GM18508 (cell line): Measurements from ENCODE around the gene RAB26.

Source experiments
- ATAC-seq: cut with Tn5 transposase; IDR thresholded peaks from one replicate; pipeline ENCODE4 v1.9.1; 2021; ENCODE audit warnings: moderate number of reproducible peaks; ENCODE audit not compliant: insufficient read depth, unreplicated experiment

Gene RAB26

GRCh38 chr16:2157480-2158261 lies 9.2 kb downstream of the RAB26 start:
- ATAC-seq: no peak

GRCh38 chr16:2158262-2158638 lies 9.8 kb downstream of the RAB26 start:
- ATAC-seq: no peak

- no peak for ATAC-seq
These were observed 10.9 kb downstream of the RAB26 start for GRCh38 chr16:2159175-2159838.

GRCh38 chr16:2160915-2161551 lies 12.6 kb downstream of the RAB26 start:
- no peak for ATAC-seq

GRCh38 chr16:2161911-2162310 lies 13.5 kb downstream of the RAB26 start:
- no peak for ATAC-seq

GRCh38 chr16:2162676-2163118 lies 14.3 kb downstream of the RAB26 start:
- no peak for ATAC-seq

- ATAC-seq: no peak
These were observed 14.9 kb downstream of the RAB26 start for GRCh38 chr16:2163211-2163881.

- ATAC-seq: no peak
These were observed 17.4 kb downstream of the RAB26 start for GRCh38 chr16:2165861-2166260.

GRCh38 chr16:2166263-2167067 lies 18.0 kb downstream of the RAB26 start:
- no peak for ATAC-seq

GRCh38 chr16:2167068-2167638 lies 18.7 kb downstream of the RAB26 start:
- no peak for ATAC-seq

GRCh38 chr16:2170080-2170479 lies 21.7 kb downstream of the RAB26 start:
- no peak for ATAC-seq

GRCh38 chr16:2170587-2171435 lies 22.4 kb downstream of the RAB26 start:
- no peak for ATAC-seq

- ATAC-seq: no peak
These were observed 23.3 kb downstream of the RAB26 start for GRCh38 chr16:2171601-2172178.

- no peak for ATAC-seq
These were observed 24.4 kb downstream of the RAB26 start for GRCh38 chr16:2172688-2173335.

GRCh38 chr16:2173366-2173765 lies 24.9 kb downstream of the RAB26 start:
- no peak for ATAC-seq

GRCh38 chr16:2173916-2174315 lies 25.5 kb downstream of the RAB26 start:
- ATAC-seq: no peak

- ATAC-seq: no peak
These were observed 26.1 kb downstream of the RAB26 start for GRCh38 chr16:2174396-2175131.
